ENCODE data around the gene SCAMP1.

DNA sequence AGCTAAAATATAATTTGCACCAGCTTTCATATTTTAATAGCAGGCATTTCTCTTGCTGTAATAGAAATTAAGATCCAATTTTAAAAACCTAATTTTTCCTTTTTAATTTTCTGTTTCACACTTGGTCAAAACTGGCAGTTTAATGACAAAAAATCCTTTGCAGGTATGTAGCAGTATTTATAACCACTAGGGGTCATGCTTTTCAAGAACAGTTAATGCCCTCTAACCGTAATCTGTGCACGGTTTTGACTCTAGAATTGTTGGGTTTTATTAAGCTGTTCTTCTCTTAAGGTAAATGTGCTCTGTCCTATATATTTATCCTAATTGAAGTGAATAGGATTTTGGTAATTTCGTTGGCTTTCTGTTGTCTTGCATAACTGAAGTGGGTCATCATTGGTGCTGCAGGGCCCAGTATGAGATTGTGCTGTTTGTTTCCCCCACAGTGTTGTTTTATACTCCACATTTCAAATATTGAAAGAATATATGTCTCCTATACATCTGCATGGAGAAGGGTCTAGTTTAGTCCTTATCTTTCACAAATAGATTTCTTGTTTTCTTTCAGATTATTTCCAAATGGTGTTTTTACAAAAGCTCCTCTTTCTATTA is 107.4 kb downstream of the SCAMP1 start:
- TF ChIP-seq EZH2 (IDR thresholded peaks at IDR 0.05) (no peak), POLR2AphosphoS5 (IDR thresholded peaks at IDR 0.05; ENCODE audit: borderline replicate concordance, low read depth, low read length) (no peak), FOXP2 (optimal IDR thresholded peaks at IDR 0.05; ENCODE audit: control extremely low read depth, extremely low read length, insufficient read depth) (no peak)
